Measurements from ENCODE around the gene UBR4. TPM values are rescaled to one million over a fixed set of nuclear protein-coding genes. Genes with fewer than 3 reads are reported as not detected.

UBR4 gene
- total and polyA plus RNA-seq, 2 experiments from 2014 or later = 111 to 230 TPM

- ATAC-seq (peak; percentile 16; the same call in 2 of the 3 replicates), DNase-seq (ENCODE audit: low spot score) (no peak)
- Mint-ChIP-seq H3K9me3 (peaks cover 19% of the 10 kb centered on the region), H3K27ac (no peak overlapping the region), H3K27me3 (ENCODE audit: insufficient read depth, low read depth, poor library complexity) (peaks cover 17% of the 10 kb centered on the region), H3K36me3 (ENCODE audit: low read depth) (peaks cover 12% of the 10 kb centered on the region), H3K4me1 (peaks cover 2% of the 10 kb centered on the region; the same call in 1 of the 3 replicates), H3K4me3 (no peak overlapping the region)
- no peaks in the 10 kb centered on the region for H3K9me2 ChIP-seq (ENCODE audit: insufficient read depth)
- no peaks in the 10 kb centered on the region for H3K79me2 ChIP-seq (replicated peaks; ENCODE audit: insufficient read depth)
- H3K27ac ChIP-seq (ENCODE audit: low read depth) = no peak overlapping the region
- H3K36me3 ChIP-seq (ENCODE audit: insufficient read depth) = no peaks in the 10 kb centered on the region
- H3K4me3 ChIP-seq = no peak overlapping the region
- peak in 1 of 2 experiments; percentile 52; a peak in 2 of 4 replicates for TF ChIP-seq CTCF (conservative IDR thresholded peaks at IDR 0.05; ENCODE audit: low read depth in 2 of 2)
- TF ChIP-seq ETS1 (IDR thresholded peaks at IDR 0.05) = no peak
- TF ChIP-seq JUNB (IDR thresholded peaks at IDR 0.05; ENCODE audit: unreplicated experiment) = no peak
- no peak overlapping the region for H2AFZ ChIP-seq
- no peak overlapping the region for H3K4me2 ChIP-seq
- no peaks in the 10 kb centered on the region for H3F3A ChIP-seq (replicated peaks; ENCODE audit: low read depth)
- H3K27me3 ChIP-seq (ENCODE audit: insufficient read depth) = no peaks in the 10 kb centered on the region
- no peaks in the 10 kb centered on the region for H3K4me1 ChIP-seq (ENCODE audit: insufficient read depth)
- H4K20me1 ChIP-seq (replicated peaks; ENCODE audit: insufficient read depth) = no peaks in the 10 kb centered on the region
Observed at GRCh38 chr1:19057182-19057779, 152.8 kb downstream of the UBR4 start.

- Mint-ChIP-seq H3K27ac (no peak overlapping the region), H3K27me3 (ENCODE audit: insufficient read depth, low read depth, poor library complexity) (peaks cover 16% of the 10 kb centered on the region), H3K4me3 (no peak overlapping the region), H3K9me3 (peaks cover 3% of the 10 kb centered on the region; the same call in 1 of the 3 replicates), H3K36me3 (ENCODE audit: low read depth) (peaks cover under 1% of the 10 kb centered on the region; the same call in 1 of the 3 replicates), H3K4me1 (peaks cover 2% of the 10 kb centered on the region; the same call in 1 of the 3 replicates)
- H3K4me3 ChIP-seq = no peak overlapping the region
- H3K27me3 ChIP-seq (ENCODE audit: insufficient read depth) = no peaks in the 10 kb centered on the region
- H2AFZ ChIP-seq = no peak overlapping the region
- H3K9me2 ChIP-seq (ENCODE audit: insufficient read depth) = no peaks in the 10 kb centered on the region
- H3K27ac ChIP-seq (ENCODE audit: low read depth) = no peak overlapping the region
- no peak for DNase-seq (ENCODE audit: low spot score)
- no peaks in the 10 kb centered on the region for H3K79me2 ChIP-seq (replicated peaks; ENCODE audit: insufficient read depth)
- H3K36me3 ChIP-seq (ENCODE audit: insufficient read depth) = no peaks in the 10 kb centered on the region
- no peaks in the 10 kb centered on the region for H3F3A ChIP-seq (replicated peaks; ENCODE audit: low read depth)
- H3K4me1 ChIP-seq (ENCODE audit: insufficient read depth) = no peaks in the 10 kb centered on the region
- no peak for ATAC-seq
- H4K20me1 ChIP-seq (replicated peaks; ENCODE audit: insufficient read depth) = no peaks in the 10 kb centered on the region
- no peak overlapping the region for H3K4me2 ChIP-seq
- TF ChIP-seq CTCF (conservative IDR thresholded peaks at IDR 0.05; ENCODE audit: low read depth in 2 of 2) (no peak), ZNF114 (CRISPR knock-in tag; IDR thresholded peaks at IDR 0.05) (no peak), STAT1 (IDR thresholded peaks at IDR 0.05; ENCODE audit: unreplicated experiment) (no peak), ZNF462 (CRISPR knock-in tag; IDR thresholded peaks at IDR 0.05) (no peak), ETS1 (IDR thresholded peaks at IDR 0.05) (no peak)
Observed at GRCh38 chr1:19055701-19056100, 154.4 kb downstream of the UBR4 start.

Data from GM23338 (cell line).